Astrocyte (in vitro differentiated cells and primary cell): ENCODE data around the gene TNXB. TPM values are rescaled to one million over a fixed set of nuclear protein-coding genes. Genes with fewer than 3 reads are reported as not detected.
A peak's percentile ranks its signal among the peaks of the same experiment; 100 is the strongest.

Source experiments
- DNase-seq: peaks from one replicate; pipeline ENCODE4 v3.0.0-alpha.2; 2010; ENCODE audit warnings: low read depth
- FAIRE-seq: peaks from 2 replicates; lab custom pipeline; 2011; peaks lifted over from hg19 to GRCh38; lab: Jason Lieb, UNC
- H2AFZ ChIP-seq: 2 replicates; pipeline ENCODE4 v1.6.0; 2012; ENCODE audit warnings: low read depth, low read length, inconsistent platforms
- H3K27ac ChIP-seq: 2 replicates; pipeline ENCODE4 v1.5.1; 2011; ENCODE audit warnings: low read depth, low read length, inconsistent platforms
- H3K27me3 ChIP-seq: 2 replicates; pipeline ENCODE4 v1.6.0; 2011; ENCODE audit warnings: low read length, inconsistent platforms; ENCODE audit not compliant: insufficient read depth
- H3K36me3 ChIP-seq: 2 replicates; pipeline ENCODE4 v1.5.1; 2011; ENCODE audit warnings: low read length, inconsistent platforms; ENCODE audit not compliant: insufficient read depth
- H3K4me1 ChIP-seq: 2 replicates; pipeline ENCODE4 v1.5.1; 2011; ENCODE audit warnings: low read length, inconsistent platforms; ENCODE audit not compliant: insufficient read depth
- H3K4me2 ChIP-seq: 2 replicates; pipeline ENCODE4 v1.6.0; 2012; ENCODE audit warnings: low read length, inconsistent platforms
- H3K4me3 ChIP-seq: 2 replicates; pipeline ENCODE4 v1.5.1; 2011; ENCODE audit warnings: low read depth, mild to moderate bottlenecking, low read length, inconsistent platforms; ENCODE audit not compliant: insufficient read depth
- H3K79me2 ChIP-seq: 2 replicates; pipeline ENCODE4 v1.6.0; 2012; ENCODE audit warnings: mild to moderate bottlenecking, low read length, inconsistent platforms; ENCODE audit not compliant: insufficient read depth
- H3K9ac ChIP-seq: 2 replicates; pipeline ENCODE4 v1.6.0; 2012; ENCODE audit warnings: mild to moderate bottlenecking, low read length, inconsistent platforms
- H3K9me3 ChIP-seq: 2 replicates; pipeline ENCODE4 v1.5.1; 2012; ENCODE audit warnings: low read depth, mild to moderate bottlenecking, low read length, inconsistent platforms; ENCODE audit not compliant: insufficient read depth
- H4K20me1 ChIP-seq: 2 replicates; pipeline ENCODE4 v1.6.0; 2012; ENCODE audit warnings: low read length, inconsistent platforms; ENCODE audit not compliant: insufficient read depth
- H3K27ac Mint-ChIP-seq: one replicate; pipeline ENCODE4 v1.8.0; 2021; ENCODE audit warnings: mild to moderate bottlenecking, mixed read lengths; ENCODE audit not compliant: unreplicated experiment
- H3K27me3 Mint-ChIP-seq: one replicate; pipeline ENCODE4 v1.8.0; 2021; ENCODE audit warnings: low read depth, mixed read lengths; ENCODE audit not compliant: unreplicated experiment
- H3K36me3 Mint-ChIP-seq: one replicate; pipeline ENCODE4 v1.8.0; 2021; ENCODE audit warnings: low read depth, mixed read lengths; ENCODE audit not compliant: unreplicated experiment
- H3K4me1 Mint-ChIP-seq: one replicate; pipeline ENCODE4 v1.8.0; 2021; ENCODE audit warnings: low read depth, mixed read lengths; ENCODE audit not compliant: unreplicated experiment
- H3K4me3 Mint-ChIP-seq: one replicate; pipeline ENCODE4 v1.8.0; 2021; ENCODE audit warnings: mild to moderate bottlenecking, moderate library complexity, mixed read lengths; ENCODE audit not compliant: unreplicated experiment
- H3K9me3 Mint-ChIP-seq: one replicate; pipeline ENCODE4 v1.8.0; 2021; ENCODE audit warnings: mild to moderate bottlenecking, mixed read lengths; ENCODE audit not compliant: unreplicated experiment
- CTCF ChIP-seq: IDR thresholded peaks from 2 replicates; pipeline ENCODE4 v1.5.1; 2011; ENCODE audit warnings: low read depth, mild to moderate bottlenecking, inconsistent platforms, low read length, moderate library complexity; ENCODE audit not compliant: insufficient read depth
- EZH2 ChIP-seq: IDR thresholded peaks from 2 replicates; pipeline ENCODE4 v1.6.1; 2012; ENCODE audit warnings: mild to moderate bottlenecking, low read length, inconsistent platforms; ENCODE audit not compliant: insufficient read depth
- total RNA-seq: library from RNA; stranded (reverse); gene quantifications from 2 replicates; pipeline ENCODE4 v1.2.1, GENCODE V29; 2021

Gene TNXB
- total RNA-seq, 1 donor from 2014 or later, result 2.3 TPM

- Histone ChIP-seq H3K79me2 (no peaks in the 10 kb centered on the region), H3K36me3 (peaks cover 20% of the 10 kb centered on the region), H3K27ac (no peak overlapping the region), H2AFZ (no peak overlapping the region), H3K4me1 (peaks cover 18% of the 10 kb centered on the region), H3K9ac (no peak overlapping the region), H3K4me3 (no peak overlapping the region), H3K27me3 (no peaks in the 10 kb centered on the region), H3K4me2 (no peak overlapping the region), H4K20me1 (peaks cover 17% of the 10 kb centered on the region), H3K9me3 (no peaks in the 10 kb centered on the region)
- Mint-ChIP-seq H3K4me3 (no peak overlapping the region), H3K4me1 (peaks cover 8% of the 10 kb centered on the region), H3K27me3 (no peaks in the 10 kb centered on the region), H3K27ac (no peak overlapping the region), H3K9me3 (no peaks in the 10 kb centered on the region), H3K36me3 (peaks cover 22% of the 10 kb centered on the region)
- FAIRE-seq, result no peak
- no peak for TF ChIP-seq EZH2
- no peak for TF ChIP-seq CTCF
- DNase-seq, result no peak
These were observed 8.3 kb upstream of the TNXB start for GRCh38 chr6:32117461-32117860.

- TF ChIP-seq CTCF (peak; percentile 38), EZH2 (no peak)
- Histone ChIP-seq H3K27ac (no peak overlapping the region), H3K4me3 (no peak overlapping the region), H3K9ac (no peak overlapping the region), H3K9me3 (no peaks in the 10 kb centered on the region), H3K27me3 (no peaks in the 10 kb centered on the region), H4K20me1 (peaks cover 15% of the 10 kb centered on the region), H2AFZ (no peak overlapping the region), H3K79me2 (no peaks in the 10 kb centered on the region), H3K4me2 (no peak overlapping the region), H3K36me3 (peaks cover 20% of the 10 kb centered on the region), H3K4me1 (peaks cover 18% of the 10 kb centered on the region)
- Mint-ChIP-seq H3K9me3 (no peaks in the 10 kb centered on the region), H3K27ac (no peak overlapping the region), H3K4me1 (peaks cover 8% of the 10 kb centered on the region), H3K36me3 (peaks cover 18% of the 10 kb centered on the region), H3K27me3 (peaks cover 4% of the 10 kb centered on the region), H3K4me3 (no peak overlapping the region)
- FAIRE-seq (no peak), DNase-seq (no peak)
These were observed 7.5 kb upstream of the TNXB start for GRCh38 chr6:32116674-32117073.

GRCh38 chr6:32115623-32116022 is 6.5 kb upstream of the TNXB start:
- FAIRE-seq, result no peak
- Histone ChIP-seq H3K4me3 (no peak overlapping the region), H3K27me3 (no peaks in the 10 kb centered on the region), H2AFZ (no peak overlapping the region), H3K4me1 (peaks cover 18% of the 10 kb centered on the region), H3K9ac (no peak overlapping the region), H4K20me1 (peaks cover 19% of the 10 kb centered on the region), H3K27ac (no peak overlapping the region), H3K79me2 (no peaks in the 10 kb centered on the region), H3K36me3 (peaks cover 17% of the 10 kb centered on the region), H3K4me2 (no peak overlapping the region), H3K9me3 (no peaks in the 10 kb centered on the region)
- H3K9me3 Mint-ChIP-seq, result no peaks in the 10 kb centered on the region
- peaks cover 17% of the 10 kb centered on the region for H3K36me3 Mint-ChIP-seq
- no peak overlapping the region for H3K27ac Mint-ChIP-seq
- DNase-seq, result no peak
- TF ChIP-seq EZH2 (no peak), CTCF (no peak)
- no peak overlapping the region for H3K4me3 Mint-ChIP-seq
- peaks cover 8% of the 10 kb centered on the region for H3K4me1 Mint-ChIP-seq
- peaks cover 8% of the 10 kb centered on the region for H3K27me3 Mint-ChIP-seq
